ENCODE data around the gene TACC3. TPM values are rescaled to one million over a fixed set of nuclear protein-coding genes. Genes with fewer than 3 reads are reported as not detected.
A peak's percentile ranks its signal among the peaks of the same experiment; 100 is the strongest.

Gene TACC3
- total RNA-seq, 4 donors from 2014 or later, result 5.9 to 175 (median 23.1) TPM

DNA sequence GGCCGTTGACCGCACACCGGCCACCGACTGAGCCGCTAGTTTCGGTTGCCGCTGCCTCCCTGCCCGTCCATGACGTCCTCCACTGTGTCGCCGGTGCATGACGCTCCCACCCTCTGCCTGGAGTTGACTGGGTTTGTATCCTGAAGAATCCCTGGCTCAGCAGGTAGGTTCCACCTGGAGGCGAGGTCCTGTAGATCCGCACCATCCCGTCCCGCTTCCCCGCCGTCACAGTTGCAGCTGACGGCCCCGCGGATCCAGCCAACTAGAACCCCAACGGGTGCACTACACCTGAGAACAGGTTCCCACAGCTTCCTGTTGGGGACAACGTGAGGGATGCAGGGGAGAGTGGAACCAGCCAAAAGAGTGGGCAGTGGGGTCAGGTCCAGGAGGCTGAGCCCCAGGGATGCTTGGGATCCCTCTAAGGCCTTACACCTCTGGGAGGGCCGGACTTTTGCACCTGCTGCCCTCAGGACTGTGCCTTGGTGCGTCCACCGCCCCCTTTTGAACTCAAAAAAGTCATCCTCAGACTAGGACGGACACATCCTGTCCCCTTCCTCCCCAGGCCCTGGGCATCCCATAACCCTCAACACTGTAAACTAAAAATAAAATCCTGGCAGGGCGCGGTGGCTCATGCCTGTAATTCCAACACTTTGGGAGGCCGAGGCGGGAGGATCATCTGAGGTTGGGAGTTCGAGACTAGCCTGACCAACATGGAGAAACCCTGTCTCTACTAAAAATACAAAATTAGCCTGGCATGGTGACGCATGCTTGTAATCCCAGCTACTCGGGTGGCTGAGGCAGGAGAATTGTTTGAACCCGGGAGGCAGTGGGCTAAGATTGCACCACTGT lies 8.1 kb upstream of the TACC3 start:
- H3K27ac ChIP-seq, result peak overlapping the region; percentile 98 to 100 (median 99)
- no peaks in the 10 kb centered on the region for H3K9me3 ChIP-seq
- 14 to 100% methylated on average over 1 to 29 of the region's 35 CpGs for WGBS, 2 donors (ENCODE audit: low coverage in 1 of 2)
- in situ Hi-C loops (cut with MboI; ENCODE audit: low pct_ligation_motif_present in 1 of 4, low pct_unique_long_range_greater_than_20kb in 1 of 4, low sequenced_read_pairs in 3 of 4) (no loop called here), intact Hi-C loops (cut with DNase I; ENCODE audit: low total_unique reads) (no loop called here)
- H3K4me3 ChIP-seq, result peak overlapping the region; percentile 34 to 98 (median 78)
- no peaks in the 10 kb centered on the region for H3K27me3 ChIP-seq
- H3K36me3 ChIP-seq, result peaks cover 0 to 9% (median 0%) of the 10 kb centered on the region in 4 donors
- no peak for DNase-seq
- H3K4me1 ChIP-seq, result peaks cover 18 to 44% (median 35%) of the 10 kb centered on the region in 4 donors
- TF ChIP-seq POLR2AphosphoS5 (IDR thresholded peaks at IDR 0.05) (no peak), EP300 (IDR thresholded peaks at IDR 0.05; ENCODE audit: low read depth) (no peak), POLR2A (IDR thresholded peaks at IDR 0.05) (peak; percentile 0)
- TF ChIP-seq, protein P1, sequence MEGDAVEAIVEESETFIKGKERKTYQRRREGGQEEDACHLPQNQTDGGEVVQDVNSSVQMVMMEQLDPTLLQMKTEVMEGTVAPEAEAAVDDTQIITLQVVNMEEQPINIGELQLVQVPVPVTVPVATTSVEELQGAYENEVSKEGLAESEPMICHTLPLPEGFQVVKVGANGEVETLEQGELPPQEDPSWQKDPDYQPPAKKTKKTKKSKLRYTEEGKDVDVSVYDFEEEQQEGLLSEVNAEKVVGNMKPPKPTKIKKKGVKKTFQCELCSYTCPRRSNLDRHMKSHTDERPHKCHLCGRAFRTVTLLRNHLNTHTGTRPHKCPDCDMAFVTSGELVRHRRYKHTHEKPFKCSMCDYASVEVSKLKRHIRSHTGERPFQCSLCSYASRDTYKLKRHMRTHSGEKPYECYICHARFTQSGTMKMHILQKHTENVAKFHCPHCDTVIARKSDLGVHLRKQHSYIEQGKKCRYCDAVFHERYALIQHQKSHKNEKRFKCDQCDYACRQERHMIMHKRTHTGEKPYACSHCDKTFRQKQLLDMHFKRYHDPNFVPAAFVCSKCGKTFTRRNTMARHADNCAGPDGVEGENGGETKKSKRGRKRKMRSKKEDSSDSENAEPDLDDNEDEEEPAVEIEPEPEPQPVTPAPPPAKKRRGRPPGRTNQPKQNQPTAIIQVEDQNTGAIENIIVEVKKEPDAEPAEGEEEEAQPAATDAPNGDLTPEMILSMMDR (IDR thresholded peaks at IDR 0.05), result no peak

GRCh38 chr4:1714303-1715001 lies 6.9 kb upstream of the TACC3 start:
- intact Hi-C loops (cut with DNase I; ENCODE audit: low total_unique reads) (no loop called here), in situ Hi-C loops (cut with MboI; ENCODE audit: low pct_ligation_motif_present in 1 of 4, low pct_unique_long_range_greater_than_20kb in 1 of 4, low sequenced_read_pairs in 3 of 4) (no loop called here)
- H3K4me1 ChIP-seq, result peaks cover 19 to 56% (median 42%) of the 10 kb centered on the region in 4 donors
- H3K4me3 ChIP-seq, result no peak overlapping the region
- 38 to 52% methylated on average over 3 to 9 of the region's 9 CpGs for whole genome bisulfite sequencing, 2 donors (ENCODE audit: low coverage in 1 of 2)
- no peak for TF ChIP-seq POLR2A (IDR thresholded peaks at IDR 0.05)
- TF ChIP-seq POLR2AphosphoS5 (IDR thresholded peaks at IDR 0.05), result no peak
- no peak for TF ChIP-seq EP300 (IDR thresholded peaks at IDR 0.05; ENCODE audit: low read depth)
- TF ChIP-seq, protein P1 (IDR thresholded peaks at IDR 0.05), result no peak
- H3K9me3 ChIP-seq, result no peaks in the 10 kb centered on the region
- no peaks in the 10 kb centered on the region for H3K27me3 ChIP-seq
- H3K36me3 ChIP-seq, result peaks cover 0 to 9% (median 0%) of the 10 kb centered on the region in 4 donors
- H3K27ac ChIP-seq, result peak overlapping the region; percentile 98 to 100 (median 99)
- DNase-seq, result no peak

DNA sequence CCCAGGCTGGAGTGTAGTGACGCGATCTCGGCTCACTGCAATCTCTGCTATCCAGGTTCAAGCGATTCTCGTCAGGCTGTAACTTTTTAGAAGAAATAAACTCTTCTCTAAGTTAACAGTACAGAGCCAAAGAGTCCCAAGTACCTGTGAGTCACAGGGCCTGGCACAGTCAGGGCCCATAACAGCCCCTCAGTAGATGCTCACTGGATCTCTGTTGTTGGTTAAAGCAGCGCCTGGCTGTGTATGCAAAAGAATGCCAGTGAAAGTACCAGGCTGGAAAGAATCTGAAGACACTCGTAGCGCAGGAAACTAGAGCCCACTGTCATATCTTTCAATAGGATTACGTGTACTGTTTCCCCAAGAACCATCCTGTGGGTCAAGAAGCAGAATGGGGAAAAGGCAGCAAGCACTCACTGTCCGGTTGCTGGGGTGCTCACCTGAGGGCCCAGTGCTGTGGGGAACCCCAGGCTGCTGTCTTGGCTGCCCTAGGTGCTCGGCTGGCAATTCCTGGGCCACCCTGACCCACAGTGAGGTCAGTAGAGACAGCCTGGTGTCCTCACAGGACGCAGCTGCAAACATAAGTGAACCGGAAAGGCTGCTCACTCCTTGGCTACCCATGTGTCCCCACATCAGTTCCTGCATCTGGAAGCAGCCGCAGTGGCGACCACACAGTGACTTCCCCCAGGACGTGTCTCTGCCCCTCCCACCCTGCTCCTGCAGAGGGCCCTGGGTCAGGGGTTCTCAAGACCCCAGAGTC lies 6.1 kb upstream of the TACC3 start:
- TF ChIP-seq, protein P1 (IDR thresholded peaks at IDR 0.05), result no peak
- TF ChIP-seq EP300 (IDR thresholded peaks at IDR 0.05; ENCODE audit: low read depth), result no peak
- TF ChIP-seq POLR2A (IDR thresholded peaks at IDR 0.05), result no peak
- TF ChIP-seq POLR2AphosphoS5 (IDR thresholded peaks at IDR 0.05), result no peak

More for the DNA sequence above, 6.1 kb upstream of the TACC3 start:
- WGBS, 2 donors (ENCODE audit: low coverage in 1 of 2), result 60 to 77% methylated on average over 3 to 16 of the region's 16 CpGs
- Histone ChIP-seq H3K4me1 (peaks cover 24 to 58% (median 46%) of the 10 kb centered on the region in 4 donors), H3K27me3 (no peaks in the 10 kb centered on the region), H3K9me3 (no peaks in the 10 kb centered on the region), H3K27ac (peak overlapping the region in 2 of 4 donors; percentile 15 to 25), H3K36me3 (peaks cover 0 to 9% (median 0%) of the 10 kb centered on the region in 4 donors), H3K4me3 (no peak overlapping the region)
- DNase-seq, result peak; percentile 31
- intact Hi-C loops (cut with DNase I; ENCODE audit: low total_unique reads) (no loop called here), in situ Hi-C loops (cut with MboI; ENCODE audit: low pct_ligation_motif_present in 1 of 4, low pct_unique_long_range_greater_than_20kb in 1 of 4, low sequenced_read_pairs in 3 of 4) (no loop called here)
